Body of pancreas (tissue), 4 donors: Measurements from ENCODE around the gene IGSF8.
A peak's percentile ranks its signal among the peaks of the same experiment; 100 is the strongest.

Experiments
- CTCF ChIP-seq, 7 experiments: fragments of 450-650 bp in 4 of 7; fragments of 200-600 bp in 3 of 7; sonication (generic) in 3 of 7; IDR thresholded peaks; one replicate each; pipeline ENCODE4 v1.5.1; 2016 to 2019; ENCODE audit warnings: antibody characterized with exemption in 7 of 7
- POLR2A ChIP-seq, 3 donors: fragments of 450-650 bp; IDR thresholded peaks; one replicate each; pipeline ENCODE4 v1.6.1; 2016; ENCODE audit warnings: antibody characterized with exemption in 3 of 3, mild to moderate bottlenecking in 2 of 3

GRCh38 chr1:160070243-160071163 lies 27.9 kb downstream of the IGSF8 start:
- TF ChIP-seq CTCF (IDR thresholded peaks at IDR 0.05) (no peak), POLR2A (IDR thresholded peaks at IDR 0.05) (peak in 2 of 3 donors; percentile 19 to 23)
